DMS53 (cell line): ENCODE data around the gene TNFRSF19.
"Not testable (repeated sequence)": the region's sequence is repeated elsewhere in the genome, so short reads cannot be mapped to it uniquely, and the experiment has no call there.

ENCODE experiments used
- DNase-seq: peaks from one replicate; lab custom pipeline; 2025; lab: John Stamatoyannopoulos, UW

The TNFRSF19 gene, protein sequence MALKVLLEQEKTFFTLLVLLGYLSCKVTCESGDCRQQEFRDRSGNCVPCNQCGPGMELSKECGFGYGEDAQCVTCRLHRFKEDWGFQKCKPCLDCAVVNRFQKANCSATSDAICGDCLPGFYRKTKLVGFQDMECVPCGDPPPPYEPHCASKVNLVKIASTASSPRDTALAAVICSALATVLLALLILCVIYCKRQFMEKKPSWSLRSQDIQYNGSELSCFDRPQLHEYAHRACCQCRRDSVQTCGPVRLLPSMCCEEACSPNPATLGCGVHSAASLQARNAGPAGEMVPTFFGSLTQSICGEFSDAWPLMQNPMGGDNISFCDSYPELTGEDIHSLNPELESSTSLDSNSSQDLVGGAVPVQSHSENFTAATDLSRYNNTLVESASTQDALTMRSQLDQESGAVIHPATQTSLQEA

DNA sequence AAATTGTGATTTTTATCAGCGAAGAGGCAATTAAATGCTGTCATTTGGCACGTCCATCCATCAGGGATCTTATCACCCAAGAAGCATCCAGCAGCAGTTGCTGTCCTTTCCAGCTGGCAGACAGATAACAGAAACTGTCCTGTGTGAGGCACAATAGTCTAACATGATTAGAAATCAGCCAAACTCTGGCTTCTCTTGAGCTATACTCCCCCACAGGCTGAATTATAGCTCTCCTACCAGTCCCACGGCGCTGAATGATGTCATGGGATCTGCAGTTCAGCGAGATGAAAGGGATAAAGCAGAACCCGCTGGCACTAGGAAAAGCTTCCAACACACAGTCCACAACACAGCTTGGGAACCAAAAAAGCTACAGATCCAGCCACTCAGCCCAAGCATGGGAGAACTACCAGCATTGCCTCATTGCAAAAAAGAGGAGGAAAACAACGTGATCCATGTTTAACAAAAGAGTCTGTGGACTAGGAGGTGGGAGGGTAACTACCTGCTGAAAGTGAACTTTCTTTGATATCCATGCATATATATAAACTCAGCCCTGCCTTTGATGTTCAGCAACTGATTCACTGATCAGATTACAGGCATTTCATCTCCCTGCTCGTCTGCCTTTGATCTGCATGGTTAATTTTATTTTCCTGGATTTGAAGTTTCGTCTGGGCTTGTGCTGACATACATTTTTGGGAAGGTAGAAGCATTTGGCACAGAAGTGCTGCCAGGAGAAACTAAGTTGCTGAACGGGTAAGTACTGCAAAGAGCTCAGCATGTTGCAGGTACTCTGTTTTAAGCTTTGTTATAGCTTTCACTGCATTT lies at the start of gene TNFRSF19:
Gene TNFRSF19 (plus strand): TSS at position 314 of the 822 bp plus-strand sequence. CDS start 19,772 bp downstream, outside the sequence.
- DNase-seq, result peak; percentile 69

DNA sequence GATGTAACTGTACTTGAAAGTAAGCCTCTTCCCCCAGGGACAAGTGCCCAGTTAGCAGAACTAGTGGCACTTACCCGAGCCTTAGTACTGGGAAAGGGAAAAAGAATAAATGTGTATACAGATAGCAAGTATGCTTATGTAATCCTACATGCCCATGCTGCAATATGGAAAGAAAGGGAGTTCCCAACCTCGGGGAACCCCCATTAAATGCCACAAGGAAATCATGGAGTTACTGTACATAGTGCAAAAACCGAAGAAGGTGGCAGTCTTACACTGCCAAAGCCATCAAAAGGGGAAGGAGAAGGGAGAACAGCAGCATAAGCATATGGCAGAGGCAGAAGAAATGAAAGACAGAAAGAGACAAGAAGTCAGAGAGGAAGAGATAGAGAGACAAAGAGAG lies 40.3 kb upstream of the TNFRSF19 start:
- not testable (repeated sequence) for DNase-seq

DNA sequence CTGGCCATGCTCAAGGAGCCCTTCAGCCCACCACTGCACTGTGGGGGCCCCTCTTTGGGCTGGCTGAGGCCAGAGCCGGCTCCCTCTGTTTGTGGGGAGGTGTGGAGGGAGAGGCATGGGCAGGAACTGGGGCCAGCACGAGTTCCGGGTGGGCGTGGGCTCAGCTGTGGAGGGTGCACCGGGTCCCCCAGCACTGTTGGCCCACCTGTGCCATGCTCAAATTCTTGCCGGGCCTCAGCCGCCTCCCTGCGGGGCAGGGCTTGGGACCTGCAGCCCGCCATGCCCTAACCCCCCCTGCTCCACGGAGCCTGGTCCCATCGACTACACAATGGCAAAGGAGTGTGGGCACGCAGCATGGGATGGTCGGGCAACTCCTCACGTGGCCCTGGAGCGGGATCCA lies 38.8 kb upstream of the TNFRSF19 start:
- DNase-seq, result no peak

DNA sequence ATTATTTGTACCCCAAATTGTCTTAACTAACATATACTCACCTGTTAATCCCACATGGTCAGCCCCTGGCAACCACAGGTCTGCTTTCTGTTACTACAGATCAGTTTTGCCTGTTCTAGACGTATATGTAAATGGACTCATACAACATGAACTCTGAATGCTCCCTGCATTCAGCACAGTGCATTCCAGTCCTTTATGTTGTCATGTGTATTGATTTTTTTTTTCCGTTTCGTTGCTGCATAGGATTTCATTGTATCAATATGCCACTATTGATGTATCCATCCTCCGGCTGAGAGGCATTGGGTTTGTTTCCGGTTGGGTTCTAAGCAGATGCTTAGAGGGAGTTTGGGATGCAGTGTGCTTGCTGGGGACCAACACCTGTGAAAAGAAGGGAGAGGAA lies 36.1 kb upstream of the TNFRSF19 start:
- DNase-seq, result no peak

DNA sequence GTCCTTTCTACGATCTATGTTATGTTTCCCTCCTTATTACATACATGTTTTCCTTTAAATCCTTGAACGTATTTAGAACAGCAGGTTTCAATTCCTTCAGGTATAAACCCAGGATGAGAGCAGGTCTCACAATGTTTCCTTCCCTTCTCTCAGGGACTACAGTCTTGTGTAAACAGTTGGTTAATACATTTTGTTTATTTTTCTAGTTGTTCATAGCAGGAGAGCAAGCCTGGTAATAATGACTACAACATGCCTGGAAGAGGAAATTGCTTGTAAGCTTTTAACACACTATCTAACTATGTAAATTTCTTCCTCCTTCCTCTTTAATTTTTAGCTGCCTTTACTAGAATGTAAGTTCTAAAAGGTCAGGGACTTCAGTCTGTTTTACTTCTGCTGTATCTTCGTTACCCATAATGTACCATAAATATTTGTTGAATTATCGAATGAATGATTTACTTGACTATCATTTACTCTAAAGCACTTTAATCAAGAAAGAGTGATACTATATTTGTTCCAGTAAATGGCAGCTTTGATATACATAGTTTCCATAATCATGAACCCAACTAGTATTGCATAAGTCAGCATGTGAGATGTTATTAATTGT lies 28.9 kb upstream of the TNFRSF19 start:
- peak; percentile 59 for DNase-seq

DNA sequence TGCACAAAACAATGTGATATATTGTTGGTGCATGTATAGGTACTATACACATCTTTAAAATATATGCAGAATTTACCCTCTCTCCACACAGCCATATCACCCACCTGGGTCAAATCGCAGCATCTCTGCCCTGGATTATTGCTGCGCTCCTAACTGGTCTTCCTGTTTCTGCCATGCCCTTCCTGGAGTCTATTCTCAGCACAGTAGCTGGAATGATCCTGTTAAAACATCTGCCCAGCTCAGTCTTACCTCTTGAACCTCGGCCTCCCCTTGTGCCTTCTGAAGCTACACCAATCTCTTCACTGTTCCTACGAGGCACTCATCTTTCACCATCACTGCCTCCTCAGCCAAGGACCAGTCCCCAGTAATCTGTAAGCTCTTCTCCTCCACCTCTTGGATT lies 25.5 kb upstream of the TNFRSF19 start:
- no peak for DNase-seq

DNA sequence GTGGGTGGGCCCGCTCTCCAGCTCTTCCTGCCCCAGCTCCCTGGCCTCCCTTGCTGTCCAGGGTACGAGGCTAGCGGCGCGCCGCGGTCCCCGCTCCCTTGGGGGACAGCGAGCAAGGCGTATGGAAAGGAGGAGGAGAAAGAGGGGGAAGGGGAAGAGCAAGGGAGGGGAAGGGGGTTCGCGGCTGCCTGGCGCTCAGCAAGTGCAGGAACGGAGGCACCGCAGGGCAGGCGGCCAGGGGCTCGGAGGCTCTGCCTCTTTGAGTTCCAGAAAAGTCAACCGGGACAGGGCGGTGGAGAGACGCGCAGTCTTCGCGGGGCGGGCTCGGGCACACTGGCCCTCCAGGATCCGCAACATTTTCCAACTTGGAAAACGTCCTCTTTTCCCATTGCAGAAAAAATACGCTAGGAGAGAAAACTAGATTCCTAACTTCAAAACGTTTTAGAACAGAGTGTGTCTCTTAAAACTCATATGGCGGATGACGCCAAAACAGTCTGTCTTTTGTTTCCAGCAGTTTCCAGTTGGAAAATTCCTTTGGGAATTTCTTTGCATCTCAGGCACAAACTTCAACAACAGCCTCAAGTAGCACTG lies 23.1 kb upstream of the TNFRSF19 start:
- DNase-seq, result no peak

DNA sequence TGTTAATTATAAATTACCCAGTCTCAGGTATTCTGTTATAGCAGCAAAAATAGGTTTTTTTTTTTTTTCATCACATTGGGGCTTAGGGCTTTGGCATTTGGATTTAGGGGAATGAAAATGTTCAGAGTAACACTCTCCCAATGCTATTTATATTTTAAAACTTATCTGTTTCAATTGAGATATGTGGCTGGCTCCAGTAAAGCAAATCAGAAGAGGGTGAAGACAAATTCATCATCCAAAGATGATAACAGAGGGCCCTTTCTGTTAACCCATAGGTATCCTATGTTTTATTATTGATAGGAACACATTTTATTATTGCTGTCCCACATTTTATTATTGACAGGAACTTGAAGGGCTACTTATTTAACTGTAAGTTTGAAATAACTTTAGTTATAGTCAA lies 20.5 kb upstream of the TNFRSF19 start:
- DNase-seq, result no peak

DNA sequence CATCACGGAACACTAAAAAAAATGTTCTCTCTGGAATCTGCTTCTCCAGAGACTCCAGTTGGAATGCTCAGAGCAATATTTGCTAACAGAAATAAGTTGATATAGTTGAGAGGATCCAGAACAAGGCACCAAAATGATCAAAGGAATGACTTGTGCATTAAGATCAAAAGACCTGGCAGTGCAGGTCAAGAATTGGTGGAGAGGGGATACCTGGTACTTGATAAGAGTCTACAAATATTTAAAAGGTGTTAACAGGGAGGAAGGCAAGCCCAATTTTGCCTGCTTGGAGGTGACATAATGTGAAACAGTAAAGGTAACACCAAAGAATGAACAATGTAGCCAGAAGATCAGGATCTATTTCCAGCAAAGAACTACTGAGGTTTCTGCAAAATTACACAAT lies 20.0 kb upstream of the TNFRSF19 start:
- DNase-seq, result no peak

DNA sequence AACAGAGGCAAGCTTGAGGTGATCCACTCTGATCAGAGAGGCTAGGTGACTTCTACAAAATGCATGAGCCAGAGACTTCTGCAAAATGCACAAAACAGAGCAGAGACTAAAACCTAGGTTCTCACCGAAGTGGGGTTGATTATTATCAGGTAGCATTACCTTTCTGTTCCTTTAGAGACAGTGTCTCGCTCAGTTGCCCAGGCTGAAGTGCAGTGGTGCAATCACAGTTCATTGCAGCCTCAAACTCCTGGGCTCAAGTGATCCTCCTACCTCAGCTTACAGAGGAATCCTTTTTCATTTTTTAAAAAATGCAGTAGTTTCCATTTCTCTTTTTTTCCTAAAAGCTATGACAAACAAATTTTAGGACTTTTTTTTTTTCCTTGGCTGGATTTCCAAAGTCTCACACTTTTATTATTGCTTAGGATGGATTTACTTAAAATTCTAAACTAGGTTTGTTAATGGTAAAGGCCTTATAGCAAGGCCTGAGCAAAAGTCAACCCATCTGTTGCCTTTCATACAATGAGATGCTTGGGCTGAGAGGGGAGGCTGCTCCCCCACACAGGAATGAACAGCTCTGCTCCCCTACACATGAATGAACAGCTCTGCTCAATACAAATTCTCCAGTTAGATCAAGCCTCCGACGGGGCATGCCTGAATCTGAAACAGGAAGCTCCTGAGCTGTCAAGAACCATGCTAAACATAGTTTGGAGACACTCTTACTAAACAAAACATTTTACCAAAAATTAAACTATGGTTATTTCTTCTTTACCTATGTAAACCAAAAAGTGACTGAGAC lies 18.8 kb upstream of the TNFRSF19 start:
- DNase-seq, result no peak

DNA sequence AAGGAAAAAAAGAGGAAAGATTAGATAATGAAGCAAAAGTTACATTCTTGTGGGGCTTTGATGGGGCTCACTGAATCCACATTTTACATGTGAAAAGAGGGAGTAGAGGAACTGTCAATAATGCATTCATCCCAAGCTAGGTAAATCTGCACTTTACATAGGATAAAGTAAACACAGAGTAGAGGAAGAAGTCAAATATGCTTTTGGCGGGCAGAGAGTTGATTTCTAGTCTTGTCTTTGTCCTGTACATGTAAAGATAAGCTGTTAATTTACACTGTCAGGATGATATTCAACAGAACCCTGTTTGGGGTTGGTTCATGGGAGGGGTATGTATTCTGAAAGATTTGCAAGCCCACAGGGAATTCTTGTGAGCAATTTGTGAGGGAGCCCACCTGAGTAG lies 18.0 kb upstream of the TNFRSF19 start:
- DNase-seq, result no peak

DNA sequence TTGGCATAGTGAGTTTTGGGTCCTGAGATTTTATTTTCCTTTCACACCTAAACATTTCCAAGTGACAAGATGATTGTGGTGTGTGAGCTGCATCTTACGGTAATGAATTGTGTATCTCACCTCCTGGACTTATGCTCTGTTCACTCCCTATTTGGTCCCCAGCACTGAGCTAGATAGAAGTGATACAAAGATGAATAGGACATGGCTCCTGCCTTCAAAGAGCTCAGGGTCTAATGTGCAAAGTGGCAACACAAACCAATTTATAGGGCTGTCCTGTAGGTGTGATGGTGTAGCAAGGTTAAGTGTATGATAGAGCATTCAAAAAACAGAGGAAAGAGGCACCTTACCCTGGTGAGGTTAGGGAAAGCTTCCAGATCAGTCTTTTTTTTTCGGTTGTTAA lies 17.6 kb upstream of the TNFRSF19 start:
- DNase-seq, result no peak

DNA sequence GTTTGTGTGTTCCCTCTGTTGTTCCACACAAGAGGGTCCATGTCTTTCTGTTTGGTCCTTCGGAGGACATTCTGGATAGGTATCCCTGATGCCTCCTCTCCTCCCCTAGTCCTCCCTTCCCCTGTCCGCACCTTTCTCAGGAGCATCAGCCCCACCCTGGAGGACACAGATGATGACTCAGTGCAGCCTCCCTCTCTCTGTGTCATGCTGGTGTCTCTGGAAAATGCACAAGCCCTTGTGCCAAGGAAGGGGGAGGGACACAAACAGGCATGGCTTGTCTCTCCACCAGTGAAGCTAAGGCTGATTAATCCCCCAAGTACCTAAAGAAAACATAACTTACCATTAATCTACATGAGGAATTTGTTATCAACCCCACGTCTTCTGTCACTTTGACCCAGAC lies 16.2 kb upstream of the TNFRSF19 start:
- DNase-seq, result no peak

DNA sequence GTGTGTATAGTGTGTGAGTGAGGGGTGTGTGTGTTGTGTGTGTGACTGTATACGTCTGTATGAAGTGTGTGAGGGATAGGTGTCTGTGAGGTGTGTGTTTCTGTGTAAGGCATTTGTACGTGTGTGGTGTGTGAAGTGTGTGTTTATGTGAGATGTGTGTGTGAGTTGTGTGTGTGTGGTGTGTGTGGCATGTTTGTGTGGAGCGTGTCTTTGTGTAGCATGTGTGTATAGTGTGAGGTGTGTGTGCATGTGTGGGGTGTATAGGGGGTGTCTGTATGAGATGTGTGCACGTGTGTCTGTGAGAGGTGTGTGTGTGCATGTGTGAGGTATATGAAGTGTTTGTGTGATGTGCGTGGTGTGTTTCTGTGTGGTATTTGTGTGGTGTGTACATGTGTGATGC lies 13.2 kb upstream of the TNFRSF19 start:
- no peak for DNase-seq

DNA sequence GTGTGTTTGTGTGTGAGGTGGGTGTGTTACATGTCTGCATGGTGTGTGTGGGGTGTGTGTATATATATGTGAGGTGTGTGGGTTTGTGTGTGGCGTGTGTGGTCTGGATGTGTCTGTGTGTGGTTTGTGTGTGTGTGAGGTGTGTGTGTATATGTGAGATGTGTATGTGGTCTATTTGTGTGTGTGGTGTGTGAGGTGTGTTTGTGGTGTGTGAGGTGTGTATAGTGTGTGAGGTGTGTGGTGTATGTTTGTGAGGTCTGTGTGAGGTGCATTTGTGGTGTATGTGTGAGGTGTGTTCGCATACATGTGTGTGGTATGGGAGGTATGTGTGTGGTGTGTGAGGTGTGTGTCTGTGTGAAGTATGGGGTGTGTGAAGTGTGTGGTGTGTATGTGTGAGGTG lies 12.5 kb upstream of the TNFRSF19 start:
- DNase-seq, result no peak

DNA sequence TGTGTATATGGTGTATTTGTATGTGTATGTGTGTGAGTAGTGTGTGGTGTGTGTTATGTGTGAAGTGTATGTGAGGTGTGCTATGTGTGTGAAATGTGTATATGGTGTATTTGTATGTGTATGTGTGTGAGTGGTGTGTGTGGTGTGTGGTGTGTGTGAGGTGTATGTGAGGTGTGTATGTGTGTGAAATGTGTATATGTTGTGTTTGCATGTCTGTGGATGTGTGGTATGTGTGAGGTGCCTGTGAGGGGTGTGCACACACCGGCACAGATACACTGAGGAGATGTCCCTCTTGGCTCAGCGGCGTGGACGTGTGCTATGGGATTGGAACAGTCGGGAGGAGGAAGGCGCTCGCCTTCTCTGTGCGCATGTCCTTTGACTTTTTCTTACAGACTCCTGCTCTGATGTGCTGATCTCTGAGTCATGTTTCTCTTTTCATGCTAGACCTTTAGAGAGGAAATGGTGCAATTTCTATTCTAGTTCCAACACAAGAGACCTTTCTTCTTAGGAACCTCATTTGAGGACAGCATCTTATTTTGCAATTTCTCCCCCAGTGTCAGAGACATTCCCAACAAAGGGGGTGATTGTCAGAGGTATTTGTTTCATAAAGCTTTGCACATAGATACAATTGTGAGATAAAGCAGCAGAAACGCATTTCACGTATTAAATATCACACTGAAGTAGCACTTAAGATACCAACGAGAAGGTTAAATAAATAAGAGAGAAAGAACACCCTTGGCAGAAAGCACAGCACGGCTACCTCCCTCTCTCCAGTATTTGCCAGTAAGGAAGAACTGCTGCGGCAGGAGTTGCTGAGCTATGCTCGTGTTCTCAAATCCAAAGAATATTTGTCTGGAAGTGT lies 11.3 kb upstream of the TNFRSF19 start:
- DNase-seq, result peak; percentile 93

DNA sequence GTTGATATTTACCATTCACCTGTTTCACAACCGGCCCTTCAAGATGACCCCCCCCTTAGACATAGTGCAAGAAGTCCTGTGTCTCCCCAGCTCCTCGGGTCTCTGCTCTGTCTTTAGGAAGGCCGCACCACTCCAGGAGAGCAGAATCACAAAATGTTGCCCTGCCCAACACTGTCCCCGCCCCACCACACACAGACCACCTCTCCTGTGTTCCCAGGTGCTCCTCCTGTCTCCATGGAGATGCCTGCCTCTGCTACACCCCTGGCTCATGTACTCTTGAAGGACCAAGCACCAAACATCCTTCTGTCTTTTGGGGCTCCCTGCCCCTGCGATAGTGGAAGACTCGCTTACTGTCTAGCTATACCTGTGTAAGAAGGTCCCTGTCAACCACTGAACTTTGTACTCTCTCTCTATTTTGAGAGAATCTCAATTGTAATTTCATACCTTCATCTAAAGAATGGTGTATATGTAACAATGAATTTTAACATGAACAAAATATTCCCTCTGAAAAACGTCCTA lies 9.6 kb upstream of the TNFRSF19 start:
- DNase-seq, result no peak

DNA sequence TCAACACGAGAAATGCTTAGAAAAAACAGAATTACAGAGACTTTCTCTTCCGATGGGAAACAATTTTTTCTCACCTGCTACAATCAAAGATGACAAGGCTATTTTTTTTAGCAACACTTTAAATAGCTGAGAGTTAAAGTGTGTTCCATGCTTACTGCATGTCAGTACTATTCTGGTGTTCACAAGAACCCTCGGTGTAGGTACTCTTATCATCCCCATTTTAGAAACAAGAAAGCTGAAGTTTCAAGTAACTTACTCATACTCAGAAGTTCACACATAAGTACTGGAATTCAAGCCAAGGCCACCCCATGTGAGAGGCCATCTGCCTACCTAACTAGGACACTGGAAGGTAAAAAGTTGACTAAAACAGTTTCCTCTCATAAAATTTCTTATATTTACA lies 9.0 kb upstream of the TNFRSF19 start:
- DNase-seq, result no peak

DNA sequence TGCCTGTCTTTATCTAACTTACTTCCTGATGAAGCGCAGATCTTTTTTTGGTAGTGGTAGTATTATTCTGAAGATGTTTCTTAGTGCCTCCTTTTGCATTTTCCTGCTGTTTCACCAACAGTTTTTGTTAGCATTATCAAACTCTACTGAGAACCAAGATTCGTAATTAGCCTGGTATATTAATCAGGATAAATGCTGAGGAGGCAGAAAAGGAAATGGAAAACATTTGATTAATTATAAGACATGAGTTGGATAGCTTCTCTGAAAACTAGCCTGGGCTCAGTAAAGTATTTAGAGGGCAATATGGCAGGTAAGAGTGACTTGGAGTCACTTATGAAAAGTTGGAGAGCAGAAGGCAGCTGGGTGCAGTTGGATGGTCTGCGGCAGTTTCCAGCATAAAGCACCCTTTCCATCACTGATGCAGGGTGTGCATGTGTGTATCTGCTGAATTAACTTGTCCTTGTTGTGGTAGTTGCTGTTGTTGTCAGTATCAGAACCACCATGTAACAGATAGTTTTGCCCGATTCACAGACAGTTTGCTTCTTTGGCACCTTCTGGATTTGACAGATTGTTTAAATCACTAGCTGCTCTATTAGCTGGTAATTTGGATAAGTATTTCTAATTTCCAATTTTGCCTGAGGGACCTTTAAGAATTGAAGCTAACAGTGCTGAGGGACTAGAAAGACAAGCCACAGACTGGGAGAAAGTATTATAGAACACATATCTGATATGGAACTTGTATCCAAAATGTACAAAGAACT lies 6.9 kb upstream of the TNFRSF19 start:
- no peak for DNase-seq
